ENCODE measurements around the gene PIEZO1.

PIEZO1 gene

DNA sequence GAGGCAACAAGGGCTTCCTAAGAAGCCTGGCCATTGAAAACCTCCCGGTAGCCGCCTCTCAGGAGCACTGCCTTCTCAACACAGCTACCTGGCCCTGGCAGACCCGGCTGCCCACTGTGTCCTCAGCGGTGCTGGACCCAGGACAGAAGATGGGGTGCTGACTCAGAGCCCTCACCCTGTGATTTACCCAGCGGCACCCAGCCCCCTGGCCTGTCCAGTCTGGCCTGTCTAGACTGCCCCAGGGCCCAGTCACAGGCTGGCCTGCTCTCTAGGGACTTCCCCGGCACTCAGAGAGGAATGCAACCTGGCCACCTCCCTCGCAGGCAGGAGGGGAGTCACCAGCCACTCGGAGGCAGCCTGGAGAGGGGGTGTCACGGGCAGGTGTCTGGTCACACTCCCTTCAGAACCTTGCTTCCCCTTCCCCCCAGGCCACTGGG is 20.1 kb downstream of the PIEZO1 start:
- peak; percentile 69 for DNase-seq

- DNase-seq: no peak
Observed at GRCh38 chr16:88764080-88764479, 20.9 kb downstream of the PIEZO1 start.

DNA sequence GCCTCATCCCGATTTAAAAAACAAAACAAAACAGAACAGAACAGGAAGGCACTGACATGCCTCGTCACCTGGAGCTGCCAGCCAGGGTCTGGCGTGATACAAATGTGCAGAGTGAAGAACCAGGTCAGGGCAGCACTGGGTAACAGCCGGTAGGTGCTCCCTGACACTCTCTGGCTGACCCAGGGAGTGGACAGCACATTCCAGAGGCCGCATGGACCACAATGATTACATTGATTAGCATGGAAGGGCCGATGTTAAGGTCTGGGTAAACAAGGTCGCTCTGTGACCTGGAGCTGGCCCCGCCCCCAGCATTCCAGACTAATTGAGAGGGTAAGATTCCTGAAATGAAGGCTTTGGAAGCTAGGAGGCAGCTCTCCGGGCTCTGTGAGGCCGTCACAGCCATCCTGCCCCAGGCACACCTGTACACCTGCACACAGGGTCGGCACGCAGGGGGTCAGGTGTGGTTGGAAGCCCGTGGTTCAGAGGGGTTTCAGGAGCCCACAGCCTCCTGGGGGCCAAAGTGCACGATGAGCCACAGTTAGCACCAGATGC is 21.4 kb downstream of the PIEZO1 start:
- DNase-seq: no peak

DNA sequence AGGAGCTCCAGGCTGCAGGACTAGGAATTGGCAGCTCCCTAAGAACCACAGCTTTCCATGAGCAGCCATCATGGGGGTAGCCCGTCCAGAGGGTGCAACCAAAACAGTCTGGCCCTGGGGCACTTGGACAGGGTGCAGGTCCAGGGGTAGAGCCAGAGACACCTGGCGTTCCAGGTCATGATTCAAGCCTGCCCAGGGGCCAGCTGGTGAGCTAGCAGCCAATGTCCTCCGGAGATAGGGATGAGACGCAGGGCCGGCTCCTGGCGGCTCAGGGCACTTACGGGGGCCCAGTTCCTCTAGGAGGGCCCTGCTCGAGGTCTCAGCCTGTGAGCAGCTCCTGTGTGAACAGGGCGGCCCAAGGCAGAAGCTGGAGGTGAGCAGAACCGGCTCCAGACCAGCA is 22.1 kb downstream of the PIEZO1 start:
- no peak for DNase-seq

- no peak for DNase-seq
Observed at GRCh38 chr16:88762258-88762870, 22.7 kb downstream of the PIEZO1 start.

DNA sequence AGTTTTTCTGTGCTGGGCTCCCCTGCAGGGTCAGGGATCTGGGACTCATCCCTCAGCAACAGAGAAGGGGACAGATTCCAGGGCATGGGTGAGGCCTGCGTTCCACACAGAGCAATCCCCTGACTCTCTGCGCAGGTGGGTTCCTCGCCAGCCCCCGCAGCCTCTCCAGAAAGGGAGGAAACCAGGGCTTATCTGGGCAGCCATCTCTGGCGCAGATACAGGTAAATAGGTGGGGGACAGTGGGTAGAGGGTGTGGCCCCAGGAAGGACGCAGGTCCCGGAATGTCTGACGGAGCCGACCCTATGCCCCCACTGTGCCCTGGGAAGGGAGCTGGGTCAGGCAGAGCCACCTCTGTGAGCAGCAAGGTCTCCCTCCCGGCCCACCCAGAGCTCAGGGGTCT is 23.2 kb downstream of the PIEZO1 start:
- no peak for DNase-seq

DNA sequence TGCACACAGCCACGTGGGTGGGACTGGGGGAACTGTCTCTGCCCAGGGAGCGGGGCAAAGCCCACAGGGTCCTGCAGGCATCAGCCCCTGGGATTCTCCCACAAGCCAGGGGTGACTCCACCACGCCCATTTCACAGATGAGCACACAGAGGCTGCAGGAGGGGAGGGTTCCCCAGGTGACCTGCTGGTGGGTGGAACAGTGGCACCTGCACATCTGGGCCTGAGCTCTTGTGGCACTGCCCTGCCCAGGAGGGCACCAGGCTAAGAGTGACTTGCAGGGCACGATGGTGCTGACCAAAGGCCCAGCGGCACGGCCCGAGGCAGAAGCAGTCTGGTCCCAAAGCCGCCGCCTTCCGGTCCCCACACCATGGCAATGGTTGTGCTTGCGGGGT is 23.9 kb downstream of the PIEZO1 start:
- DNase-seq: no peak

DNA sequence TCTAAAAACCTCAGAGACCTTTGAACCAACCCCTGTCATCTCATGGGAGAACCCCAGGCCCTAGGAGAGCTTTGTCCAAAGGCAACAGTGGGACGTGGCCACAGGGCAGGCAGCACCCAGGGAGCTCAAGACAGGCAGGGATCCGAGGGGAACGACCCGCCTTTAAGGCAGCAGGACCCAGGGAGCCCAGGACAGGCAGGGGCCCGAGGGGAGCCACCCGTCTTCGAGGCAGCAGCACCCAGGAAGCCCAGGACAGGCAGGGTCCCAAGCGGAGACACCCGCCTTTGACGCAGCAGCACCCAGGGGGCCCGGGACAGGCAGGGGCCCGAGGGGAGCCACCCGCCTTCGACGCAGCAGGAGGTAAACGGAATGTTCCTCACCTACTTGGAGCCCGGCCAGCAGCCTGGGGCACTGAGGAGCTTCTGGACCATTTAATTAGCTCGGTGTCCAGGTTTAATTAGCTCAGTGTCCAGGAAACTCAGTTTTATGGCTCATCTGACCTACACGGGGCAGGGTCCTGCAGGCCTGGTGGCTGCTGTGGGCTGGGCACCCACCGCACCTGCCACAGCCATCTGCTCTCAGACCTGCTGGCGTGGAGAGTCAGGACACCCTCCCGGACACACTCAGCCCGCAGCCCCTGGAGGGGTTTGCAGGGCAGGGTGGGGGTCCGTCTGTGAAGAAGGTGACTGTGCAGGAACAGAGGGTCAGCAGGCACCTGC is 24.4 kb downstream of the PIEZO1 start:
- DNase-seq: no peak

GRCh38 chr16:88759976-88760350 is 25.1 kb downstream of the PIEZO1 start:
- no peak for DNase-seq

- DNase-seq: no peak
Observed at GRCh38 chr16:88759245-88759975, 25.6 kb downstream of the PIEZO1 start.

GRCh38 chr16:88758944-88759244 is 26.1 kb downstream of the PIEZO1 start:
- DNase-seq: no peak

GRCh38 chr16:88758227-88758943 is 26.6 kb downstream of the PIEZO1 start:
- DNase-seq: no peak

DNA sequence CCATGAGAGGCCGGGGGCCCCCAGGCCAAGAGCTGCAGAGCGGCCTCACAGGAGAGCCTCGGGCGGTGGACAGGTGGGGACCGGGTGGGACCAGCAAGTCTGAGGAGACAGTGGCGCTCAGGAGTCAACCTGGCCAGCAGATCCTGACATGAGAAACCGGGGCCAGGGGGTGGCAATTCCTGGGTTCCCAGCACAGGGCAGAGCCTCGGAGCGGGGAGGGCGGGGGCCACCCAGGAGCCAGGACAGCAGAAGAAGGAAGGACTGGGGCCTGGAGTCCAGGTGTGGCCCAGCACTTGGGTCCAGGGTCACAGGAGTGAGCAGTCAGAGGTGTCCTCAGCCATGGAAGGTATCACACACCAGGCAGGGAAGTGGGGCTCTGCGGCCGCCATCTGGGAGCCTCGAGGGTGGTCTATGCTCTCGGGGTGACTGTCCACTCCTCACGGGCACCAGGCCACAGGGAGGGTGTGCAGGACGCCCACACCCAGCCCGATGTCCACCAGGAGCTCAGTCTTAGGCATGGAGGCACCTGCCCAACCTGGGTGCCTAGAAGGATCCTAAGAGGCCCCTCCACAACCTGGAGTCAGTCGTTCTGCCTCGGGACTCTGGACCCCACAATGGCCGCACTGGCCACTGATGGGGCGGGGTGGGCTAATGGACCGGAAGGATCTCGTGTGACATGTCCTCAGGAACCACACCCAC is 29.1 kb downstream of the PIEZO1 start:
- no peak for DNase-seq

DNA sequence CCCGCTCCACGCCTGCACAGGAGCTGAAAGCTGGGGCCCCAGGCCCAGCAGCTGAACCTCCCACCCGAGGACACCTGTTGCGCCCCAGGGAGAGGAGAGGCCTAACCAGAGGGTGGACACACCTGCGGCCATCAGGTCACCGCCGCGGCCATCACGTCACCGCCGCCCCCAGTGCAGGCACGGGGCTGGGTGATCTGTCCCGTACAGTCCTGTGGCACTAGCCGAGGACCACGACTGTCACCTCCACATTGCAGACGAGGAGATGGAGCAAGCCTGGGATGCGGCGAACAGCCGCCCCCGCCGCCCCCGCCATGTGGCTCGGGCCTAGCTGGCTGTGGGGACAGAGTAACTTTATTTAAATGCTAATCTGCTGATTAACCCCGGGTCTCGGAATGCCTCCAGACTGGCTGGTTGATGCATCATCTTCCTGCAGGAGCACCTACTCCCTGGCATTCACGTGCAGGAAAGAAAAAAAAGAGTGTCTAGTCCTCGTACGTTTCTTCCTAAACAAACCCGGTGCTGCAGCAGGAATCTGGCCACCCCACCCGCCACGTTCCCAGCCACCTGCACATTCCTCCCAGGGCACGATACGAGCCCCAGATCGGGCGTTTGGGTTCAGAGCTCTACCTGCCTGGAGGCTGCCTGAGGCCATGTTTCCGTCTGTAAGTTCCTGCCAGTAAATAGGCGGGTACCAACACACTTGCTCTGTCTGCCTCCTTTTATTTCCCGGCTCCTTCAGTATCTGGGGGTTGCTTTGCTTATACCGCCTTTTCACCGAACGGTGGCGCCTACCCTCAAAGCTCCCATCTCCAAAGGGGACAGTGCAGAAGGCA is 29.9 kb downstream of the PIEZO1 start:
- peak; percentile 66 for DNase-seq

DNA sequence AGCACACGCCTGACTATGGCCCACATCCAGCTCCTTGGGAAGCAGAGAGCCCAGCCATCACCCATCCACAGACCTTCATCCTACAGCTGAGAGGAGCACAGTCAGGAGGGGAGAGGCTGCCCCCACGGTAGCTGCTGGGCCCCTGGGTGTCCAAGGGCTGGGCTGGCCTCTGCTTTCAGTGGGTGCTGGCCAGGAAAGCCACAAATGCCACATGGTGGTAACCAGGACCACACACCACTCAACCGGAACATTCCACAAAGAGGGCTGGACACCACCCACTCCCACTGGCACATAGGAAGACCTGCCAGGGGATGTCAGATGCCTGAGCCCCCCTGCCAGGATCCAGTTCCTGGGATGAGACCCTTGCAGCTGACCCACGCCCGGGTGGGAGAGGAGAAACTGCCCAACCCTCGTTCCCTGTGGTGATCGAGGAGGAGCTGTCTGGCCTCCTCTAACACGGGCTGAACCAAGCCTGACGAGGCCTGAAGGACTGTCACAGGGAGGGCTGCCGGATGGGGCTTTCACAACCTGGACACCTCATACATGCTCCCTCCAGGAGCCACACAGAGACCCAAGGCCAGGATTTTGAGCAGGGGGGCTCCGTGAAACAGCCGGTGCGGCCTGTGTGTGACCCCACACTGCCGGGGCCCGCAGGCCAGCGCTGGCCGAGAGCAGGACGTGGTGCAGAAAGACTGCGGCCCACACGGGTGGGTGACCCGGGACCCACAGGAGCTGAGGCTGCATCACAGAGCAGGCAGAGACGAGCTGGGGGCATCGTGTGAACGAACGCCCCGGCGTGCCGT is 30.7 kb downstream of the PIEZO1 start:
- no peak for DNase-seq

DNA sequence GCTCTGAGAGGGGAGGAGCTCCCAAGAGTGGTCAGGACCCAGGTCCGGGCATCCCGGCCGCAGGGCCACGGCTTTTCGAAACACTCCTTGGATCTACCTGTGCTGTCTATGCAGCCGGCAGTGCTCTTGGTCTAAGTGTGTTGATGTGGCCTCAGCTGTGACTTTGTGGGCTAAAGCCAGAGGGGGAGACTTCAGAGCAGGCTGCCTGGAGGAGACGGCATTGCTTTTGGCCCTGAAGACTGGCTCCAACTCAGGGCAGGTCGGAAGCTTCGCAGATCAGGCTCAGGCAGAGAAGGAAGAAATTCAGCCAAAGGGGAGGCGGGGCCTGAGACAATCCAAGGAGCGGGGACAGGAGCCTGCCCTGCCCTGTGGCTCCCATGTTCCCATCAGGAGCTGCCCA is 31.4 kb downstream of the PIEZO1 start:
- DNase-seq: no peak

DNA sequence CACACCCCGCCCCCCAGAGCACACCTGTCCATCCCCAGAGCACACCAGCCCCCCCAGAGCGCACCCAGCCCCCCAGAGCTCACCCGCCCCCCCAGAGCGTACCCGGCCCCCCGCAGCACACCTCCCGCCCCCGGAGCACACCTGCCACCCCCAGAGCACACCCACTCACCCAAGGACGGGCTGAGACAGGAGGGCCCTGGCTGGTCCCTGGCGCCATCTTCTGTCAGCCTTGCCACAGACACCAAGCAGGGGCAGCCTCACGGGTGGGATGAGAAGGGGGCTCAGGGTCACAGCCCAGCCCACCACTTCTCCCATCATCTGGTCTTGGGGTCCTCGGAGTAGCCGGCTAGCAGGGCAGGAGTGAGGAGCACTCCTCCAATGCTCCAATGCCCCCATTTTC is 31.8 kb downstream of the PIEZO1 start:
- no peak for DNase-seq

DNA sequence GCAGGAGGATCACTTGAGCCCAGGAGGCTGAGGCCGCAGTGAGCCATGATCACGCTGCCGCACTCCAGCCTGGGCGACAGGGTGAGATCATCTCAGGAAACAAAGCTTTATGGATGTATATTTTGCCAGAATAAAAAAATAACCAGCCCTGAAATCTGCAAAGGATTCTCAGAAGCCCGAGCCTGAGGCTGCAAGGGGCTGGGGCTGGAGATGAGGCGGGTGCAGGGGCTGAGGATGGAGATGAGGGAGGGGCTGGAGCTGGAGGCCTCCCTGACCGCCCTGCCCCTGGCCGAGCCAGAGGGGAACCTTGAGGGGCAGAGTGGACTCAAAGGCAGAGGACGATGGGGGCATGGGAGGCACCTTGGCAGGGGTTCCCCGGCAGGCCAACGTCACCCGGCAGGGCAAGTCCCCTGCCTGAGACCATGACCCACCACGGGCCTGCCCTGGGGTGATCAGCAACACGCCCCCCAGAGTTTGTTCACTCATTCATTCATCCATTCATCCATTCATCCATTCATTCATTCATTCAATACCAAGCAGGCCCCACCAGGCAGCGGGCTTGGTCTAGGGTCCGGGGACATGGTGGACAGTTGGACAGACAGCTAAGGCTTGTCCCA is 32.5 kb downstream of the PIEZO1 start:
- DNase-seq: no peak

DNA sequence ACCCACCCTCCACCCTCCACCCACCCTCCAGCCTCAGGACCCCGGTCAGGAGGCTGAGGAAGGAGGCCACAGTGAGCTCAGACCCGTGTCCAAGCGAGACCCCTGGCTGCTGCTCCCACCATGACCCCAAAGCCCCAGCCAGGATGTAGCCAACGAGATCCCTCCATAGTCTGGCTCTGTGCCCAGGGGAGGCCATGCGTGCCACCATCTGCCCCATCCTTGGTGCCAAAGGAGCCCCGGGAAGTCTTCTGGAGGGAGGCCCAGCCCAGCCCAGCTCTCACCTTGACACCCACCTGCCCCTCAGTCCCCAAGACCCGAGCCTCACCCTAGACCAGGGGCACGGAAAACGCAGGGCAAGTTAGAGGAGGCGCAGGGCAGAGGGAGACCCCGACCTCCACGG is 34.2 kb downstream of the PIEZO1 start:
- no peak for DNase-seq

DNA sequence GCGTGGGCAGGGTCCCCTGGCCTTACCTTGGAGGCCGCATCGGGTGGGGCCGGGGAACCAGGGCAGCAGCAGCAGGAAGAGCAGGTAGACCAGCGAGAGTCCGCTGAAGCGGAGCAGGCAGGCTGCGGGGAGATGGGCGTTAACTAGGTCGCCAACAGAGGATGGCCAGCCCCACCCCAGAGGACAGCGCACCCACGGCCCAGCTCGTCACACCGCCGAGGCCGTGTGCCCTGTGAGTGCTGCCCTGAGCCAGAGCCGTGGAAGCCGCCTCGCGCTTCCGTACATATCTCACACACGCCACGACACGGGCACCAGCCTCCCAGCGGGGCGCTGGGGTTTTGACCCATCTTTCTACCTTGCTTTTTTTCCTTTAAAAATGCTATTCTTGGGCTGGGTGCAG is 35.7 kb downstream of the PIEZO1 start:
- no peak for DNase-seq

- DNase-seq: no peak
Observed at GRCh38 chr16:88748364-88748763, 36.7 kb downstream of the PIEZO1 start.

All from EL (cell line).